Caco-2 (cell line): ENCODE data around the gene RAB3C. TPM values are rescaled to one million over a fixed set of nuclear protein-coding genes. Genes with fewer than 3 reads are reported as not detected.

ENCODE experiments used
- BruUV-seq: library from RNA; stranded (reverse); fragments of 400-500 nt; replicated peaks from 2 replicates; lab custom pipeline; 2021; lab: Mats Ljungman, UMichigan
- CTCF ChIA-PET: fragments of 300-600 bp; sonication (Branson Sonifier 250); formaldehyde crosslinking; loops from one replicate; lab custom pipeline; 2022; ENCODE audit warnings: antibody characterized with exemption; lab: Charles Lee
- POLR2A ChIA-PET: fragments of 300-600 bp; sonication (Branson Sonifier 250); formaldehyde crosslinking; loops from one replicate; lab custom pipeline; 2022; ENCODE audit warnings: antibody characterized with exemption; lab: Charles Lee
- DNase-seq, 2 experiments: peaks; one replicate each; pipeline versions ENCODE4 v3.0.0 to v3.0.0-alpha.2; 2020 to 2022
- H3K27me3 ChIP-seq: replicated peaks from 2 replicates; pipeline ENCODE4 v1.6.0; 2011; ENCODE audit warnings: low read length; ENCODE audit not compliant: control insufficient read depth, insufficient read depth
- H3K36me3 ChIP-seq: 2 replicates; pipeline ENCODE4 v1.5.1; 2011; ENCODE audit warnings: low read length; ENCODE audit not compliant: control insufficient read depth, insufficient read depth
- H3K4me1 ChIP-seq: fragments of 250-450 bp; sonication (Bioruptor Pico); 2 replicates; pipeline ENCODE4 v1.5.1; 2020; ENCODE audit warnings: mild to moderate bottlenecking
- H3K4me3 ChIP-seq: 2 replicates; pipeline ENCODE4 v1.5.1; 2011; ENCODE audit warnings: low read depth, mild to moderate bottlenecking, control low read depth, low read length
- H3K9me3 ChIP-seq: fragments of 250-450 bp; sonication (Bioruptor Pico); 2 replicates; pipeline ENCODE4 v1.5.1; 2020; ENCODE audit warnings: mild to moderate bottlenecking, moderate library complexity
- H3K27ac Mint-ChIP-seq: one replicate; pipeline ENCODE4 v1.8.0; 2022; ENCODE audit warnings: mixed read lengths; ENCODE audit not compliant: unreplicated experiment
- H3K27me3 Mint-ChIP-seq: one replicate; pipeline ENCODE4 v1.8.0; 2022; ENCODE audit warnings: mixed read lengths; ENCODE audit not compliant: insufficient read depth, unreplicated experiment
- H3K36me3 Mint-ChIP-seq: one replicate; pipeline ENCODE4 v1.8.0; 2022; ENCODE audit warnings: mild to moderate bottlenecking, mixed read lengths; ENCODE audit not compliant: insufficient read depth, unreplicated experiment
- H3K4me1 Mint-ChIP-seq: one replicate; pipeline ENCODE4 v1.8.0; 2022; ENCODE audit warnings: low read depth, mixed read lengths; ENCODE audit not compliant: unreplicated experiment
- H3K4me3 Mint-ChIP-seq: one replicate; pipeline ENCODE4 v1.8.0; 2022; ENCODE audit warnings: mild to moderate bottlenecking, moderate library complexity, mixed read lengths; ENCODE audit not compliant: unreplicated experiment
- H3K9me3 Mint-ChIP-seq: one replicate; pipeline ENCODE4 v1.8.0; 2022; ENCODE audit warnings: mixed read lengths; ENCODE audit not compliant: unreplicated experiment
- CTCF ChIP-seq, 2 experiments: fragments of 200-600 bp in 1 of 2; IDR thresholded peaks; 1 replicate in 1 of 2; 2 replicates in 1 of 2; pipeline versions ENCODE4 v1.5.1 to v1.8.0; 2011 to 2022; ENCODE audit warnings: antibody characterized with exemption in 1 of 2, control low read depth in 1 of 2, inconsistent platforms in 1 of 2, low read depth in 1 of 2, low read length in 1 of 2, mild to moderate bottlenecking in 1 of 2, moderate library complexity in 1 of 2; ENCODE audit not compliant: insufficient read depth in 1 of 2, severe bottlenecking in 1 of 2, unreplicated experiment in 1 of 2
- intact Hi-C: fragments of 100-400 bp; cut with micrococcal nuclease; formaldehyde crosslinking; loops from one replicate; pipeline ENCODE4 v1.10.0; 2022; ENCODE audit not compliant: unreplicated experiment
- total RNA-seq: library from RNA; stranded (reverse); gene quantifications from 2 replicates; pipeline ENCODE4 v1.2.3, GENCODE V29; 2022

Gene RAB3C
- total RNA-seq, 1 experiment from 2014 or later = not detected

- peaks cover 2% of the 10 kb centered on the region; the same call in 1 of the 2 replicates for H3K27me3 ChIP-seq
- ChIA-PET POLR2A (no interaction called here), CTCF (no interaction called here)
- H3K4me1 ChIP-seq = no peaks in the 10 kb centered on the region
- intact Hi-C loops = no loop called here
- H3K36me3 Mint-ChIP-seq = no peaks in the 10 kb centered on the region
- H3K4me1 Mint-ChIP-seq = no peaks in the 10 kb centered on the region
- peaks cover 5% of the 10 kb centered on the region for H3K27me3 Mint-ChIP-seq
- DNase-seq = no peak
- no peak overlapping the region for H3K4me3 Mint-ChIP-seq
- no peak overlapping the region for H3K4me3 ChIP-seq
- no peak for TF ChIP-seq CTCF (IDR thresholded peaks at IDR 0.05; ENCODE audit: insufficient read depth in 1 of 2, low read depth in 1 of 2, low read length in 1 of 2, severe bottlenecking in 1 of 2, unreplicated experiment in 1 of 2)
- H3K36me3 ChIP-seq = no peaks in the 10 kb centered on the region
- H3K27ac Mint-ChIP-seq = no peak overlapping the region
- H3K9me3 ChIP-seq = no peaks in the 10 kb centered on the region
- no TSS peak for BruUV-seq
- no peaks in the 10 kb centered on the region for H3K9me3 Mint-ChIP-seq
Observed at GRCh38 chr5:58750036-58750435, 167.2 kb downstream of the RAB3C start.

- peaks cover 2% of the 10 kb centered on the region; the same call in 1 of the 2 replicates for H3K27me3 ChIP-seq
- H3K4me1 ChIP-seq = no peaks in the 10 kb centered on the region
- H3K4me1 Mint-ChIP-seq = no peaks in the 10 kb centered on the region
- H3K4me3 Mint-ChIP-seq = no peak overlapping the region
- H3K27ac Mint-ChIP-seq = no peak overlapping the region
- H3K4me3 ChIP-seq = no peak overlapping the region
- H3K36me3 Mint-ChIP-seq = no peaks in the 10 kb centered on the region
- H3K9me3 ChIP-seq = no peaks in the 10 kb centered on the region
- intact Hi-C loops = no loop called here
- ChIA-PET POLR2A (no interaction called here), CTCF (no interaction called here)
- H3K36me3 ChIP-seq = no peaks in the 10 kb centered on the region
- H3K9me3 Mint-ChIP-seq = no peaks in the 10 kb centered on the region
- BruUV-seq = no TSS peak
- DNase-seq = no peak
- no peak for TF ChIP-seq CTCF (IDR thresholded peaks at IDR 0.05; ENCODE audit: insufficient read depth in 1 of 2, low read depth in 1 of 2, low read length in 1 of 2, severe bottlenecking in 1 of 2, unreplicated experiment in 1 of 2)
- H3K27me3 Mint-ChIP-seq = peaks cover 8% of the 10 kb centered on the region
Observed at GRCh38 chr5:58751222-58751837, 168.5 kb downstream of the RAB3C start.

DNA sequence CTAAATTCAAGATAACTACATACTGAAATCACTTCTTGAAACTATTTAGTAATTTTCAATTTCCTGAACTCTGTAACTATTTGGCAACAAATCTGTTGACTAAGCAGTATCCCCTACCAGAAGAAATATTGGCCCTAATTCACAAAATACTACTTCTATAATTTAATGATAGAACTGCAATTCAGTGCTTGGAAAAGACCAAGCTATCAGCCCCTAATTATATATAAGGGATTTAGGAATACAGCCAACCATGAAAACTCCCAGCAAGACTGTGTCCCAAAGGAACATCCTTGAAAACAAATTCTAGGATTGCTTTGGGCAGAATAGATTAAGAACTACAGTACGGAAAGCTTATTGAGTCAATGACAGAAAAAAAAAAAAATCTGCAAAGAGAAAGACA lies 169.2 kb downstream of the RAB3C start:
- H3K36me3 Mint-ChIP-seq = no peaks in the 10 kb centered on the region
- H3K4me1 Mint-ChIP-seq = no peaks in the 10 kb centered on the region
- Histone ChIP-seq H3K4me3 (no peak overlapping the region), H3K27me3 (peaks cover 2% of the 10 kb centered on the region; the same call in 1 of the 2 replicates), H3K36me3 (no peaks in the 10 kb centered on the region), H3K4me1 (no peaks in the 10 kb centered on the region), H3K9me3 (no peaks in the 10 kb centered on the region)
- POLR2A ChIA-PET = no interaction called here
- CTCF ChIA-PET = no interaction called here
- H3K27ac Mint-ChIP-seq = no peak overlapping the region
- H3K27me3 Mint-ChIP-seq = peaks cover 8% of the 10 kb centered on the region
- no peak for DNase-seq
- no TSS peak for BruUV-seq
- no peak for TF ChIP-seq CTCF (IDR thresholded peaks at IDR 0.05; ENCODE audit: insufficient read depth in 1 of 2, low read depth in 1 of 2, low read length in 1 of 2, severe bottlenecking in 1 of 2, unreplicated experiment in 1 of 2)
- no peaks in the 10 kb centered on the region for H3K9me3 Mint-ChIP-seq
- intact Hi-C loops = no loop called here
- H3K4me3 Mint-ChIP-seq = no peak overlapping the region
